COLO829 (cell line): ENCODE data around the gene MYLK.

Experiments used
- DNase-seq: peaks from one replicate; pipeline ENCODE4 v3.0.0; 2012; ENCODE audit warnings: low spot score

MYLK gene

DNA sequence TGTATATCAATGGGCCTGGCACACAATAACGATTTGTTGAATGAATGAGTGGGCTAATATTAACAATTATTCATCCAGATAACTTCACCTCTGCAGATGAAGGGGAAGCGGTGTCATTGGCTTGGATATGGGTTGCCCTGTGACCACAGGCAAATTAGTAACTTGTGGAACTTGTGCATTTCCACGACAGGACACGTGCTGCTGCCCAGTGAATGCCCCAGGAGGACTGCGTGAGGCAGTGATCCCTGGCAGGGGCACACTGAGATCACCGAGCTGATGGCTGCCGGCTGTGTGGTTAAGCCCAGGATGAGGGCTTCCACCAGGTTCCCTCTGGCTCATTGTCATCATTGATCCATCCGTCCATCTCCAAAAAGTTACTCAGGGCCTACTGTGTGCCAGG is 215.2 kb downstream of the MYLK start:
- no peak for DNase-seq

GRCh38 chr3:123667784-123668183 is 216.3 kb downstream of the MYLK start:
- no peak for DNase-seq

DNA sequence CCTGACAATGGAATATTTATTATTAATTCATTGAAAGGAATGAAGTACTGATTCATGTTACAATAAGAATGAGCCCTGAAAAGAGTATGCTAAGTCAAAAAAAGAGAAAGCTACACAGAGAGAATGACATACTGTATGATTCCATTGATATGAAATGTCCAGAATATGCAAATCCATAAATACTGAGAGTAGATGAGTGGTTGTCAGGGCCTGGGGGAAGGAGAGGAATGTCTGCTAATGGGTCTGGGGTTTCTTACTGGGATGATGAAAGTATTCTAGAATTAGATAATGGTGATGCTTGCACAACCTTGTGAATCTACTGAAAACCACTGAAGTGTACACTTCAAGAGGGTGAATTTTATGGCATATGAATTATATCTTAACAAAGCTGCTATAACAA is 219.4 kb downstream of the MYLK start:
- no peak for DNase-seq

DNA sequence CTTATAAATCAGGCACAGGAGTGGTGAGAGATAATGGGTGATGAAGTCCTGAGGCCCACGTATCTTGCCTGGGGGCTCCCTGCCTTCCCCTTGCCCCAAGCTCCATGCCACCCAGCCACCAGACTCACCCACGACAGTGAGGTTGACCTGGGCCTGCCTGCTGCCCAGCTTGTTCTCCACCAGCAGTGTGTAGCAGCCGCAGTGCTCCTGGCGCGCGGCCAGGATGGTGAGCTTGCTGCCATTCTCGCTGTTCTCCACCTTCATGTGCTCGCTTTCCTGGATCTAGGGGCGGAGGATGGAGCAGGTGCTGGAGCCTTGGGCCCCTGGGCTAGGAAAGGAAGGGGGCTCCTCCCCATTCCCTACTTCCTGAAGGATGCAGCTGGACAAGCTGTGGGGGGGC is 220.2 kb downstream of the MYLK start:
- DNase-seq: no peak

- no peak for DNase-seq
Observed at GRCh38 chr3:123661973-123662372, 222.2 kb downstream of the MYLK start.

GRCh38 chr3:123660900-123661299 is 223.2 kb downstream of the MYLK start:
- peak; percentile 82 for DNase-seq

DNA sequence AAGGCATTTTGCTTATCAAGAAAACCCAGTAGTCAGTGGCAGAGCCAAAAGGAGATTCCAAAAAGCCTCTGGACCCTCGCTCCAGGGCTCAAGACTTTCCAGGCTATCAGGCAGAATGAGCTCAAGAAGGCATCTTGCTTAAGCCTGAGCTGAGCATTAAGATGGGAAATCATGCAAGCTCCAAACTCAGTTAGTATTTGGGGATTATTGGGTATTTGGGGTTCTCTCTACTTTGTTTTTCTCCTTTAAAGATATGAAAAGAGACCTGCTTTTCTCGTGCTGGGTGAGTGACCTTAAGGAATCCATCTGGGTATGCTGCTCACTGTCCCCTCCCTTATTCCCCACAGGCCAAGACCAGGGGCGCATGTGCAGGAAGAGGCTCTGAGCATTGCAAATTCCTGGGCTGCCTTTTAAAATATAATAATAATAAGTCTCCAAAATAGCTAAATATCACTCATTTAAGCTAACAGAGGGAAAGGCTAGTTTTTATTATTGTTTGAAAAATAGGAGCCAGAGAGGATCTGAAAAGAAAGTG is 223.9 kb downstream of the MYLK start:
- DNase-seq: no peak

DNA sequence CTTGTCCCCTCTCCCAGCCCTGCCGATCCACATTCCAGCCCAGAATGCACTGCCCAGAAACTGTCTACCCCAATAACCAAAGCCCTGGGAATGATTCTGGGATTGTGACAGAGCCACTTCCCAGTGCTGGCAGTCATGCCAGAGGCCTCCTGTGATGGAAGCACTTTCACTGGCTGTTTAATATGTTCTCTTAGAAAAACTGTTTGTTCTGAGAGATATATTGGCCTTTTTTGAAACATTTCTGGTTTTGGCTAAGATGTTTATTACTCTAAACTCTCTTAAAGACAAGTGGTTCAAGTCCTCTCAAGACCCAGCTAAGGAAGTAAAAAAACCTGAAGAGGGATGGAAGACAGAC is 225.3 kb downstream of the MYLK start:
- no peak for DNase-seq

- no peak for DNase-seq
Observed at GRCh38 chr3:123658118-123658851, 225.8 kb downstream of the MYLK start.

- no peak for DNase-seq
Observed at GRCh38 chr3:123657568-123657967, 226.6 kb downstream of the MYLK start.

GRCh38 chr3:123657111-123657510 is 227.0 kb downstream of the MYLK start:
- DNase-seq: no peak

- DNase-seq: no peak
Observed at GRCh38 chr3:123656691-123657090, 227.4 kb downstream of the MYLK start.

- no peak for DNase-seq
Observed at GRCh38 chr3:123656274-123656673, 227.9 kb downstream of the MYLK start.

- DNase-seq: no peak
Observed at GRCh38 chr3:123655400-123655799, 228.7 kb downstream of the MYLK start.

DNA sequence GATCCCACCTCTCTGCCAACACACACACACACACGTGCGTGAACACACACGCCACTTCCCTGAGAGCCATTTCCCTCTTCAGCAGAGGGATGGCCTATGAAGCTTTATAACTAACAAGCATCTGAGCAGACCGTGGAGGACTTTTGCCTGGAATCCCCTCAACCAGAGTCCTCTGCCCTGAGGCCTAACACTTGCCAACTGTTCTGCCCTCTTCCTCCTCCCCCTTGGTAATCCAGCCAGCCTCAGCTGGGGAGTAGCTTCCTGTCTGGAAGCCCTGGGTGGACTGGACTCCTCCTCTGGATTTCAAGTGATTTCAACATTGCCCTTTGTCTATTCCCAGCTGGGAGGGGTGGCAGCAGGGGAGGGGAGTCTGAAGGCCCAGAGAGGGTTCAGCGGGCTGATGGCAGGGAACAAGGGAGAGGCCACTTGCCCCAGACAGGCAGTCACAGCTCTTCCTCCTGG is 230.9 kb downstream of the MYLK start:
- DNase-seq: peak; percentile 77

DNA sequence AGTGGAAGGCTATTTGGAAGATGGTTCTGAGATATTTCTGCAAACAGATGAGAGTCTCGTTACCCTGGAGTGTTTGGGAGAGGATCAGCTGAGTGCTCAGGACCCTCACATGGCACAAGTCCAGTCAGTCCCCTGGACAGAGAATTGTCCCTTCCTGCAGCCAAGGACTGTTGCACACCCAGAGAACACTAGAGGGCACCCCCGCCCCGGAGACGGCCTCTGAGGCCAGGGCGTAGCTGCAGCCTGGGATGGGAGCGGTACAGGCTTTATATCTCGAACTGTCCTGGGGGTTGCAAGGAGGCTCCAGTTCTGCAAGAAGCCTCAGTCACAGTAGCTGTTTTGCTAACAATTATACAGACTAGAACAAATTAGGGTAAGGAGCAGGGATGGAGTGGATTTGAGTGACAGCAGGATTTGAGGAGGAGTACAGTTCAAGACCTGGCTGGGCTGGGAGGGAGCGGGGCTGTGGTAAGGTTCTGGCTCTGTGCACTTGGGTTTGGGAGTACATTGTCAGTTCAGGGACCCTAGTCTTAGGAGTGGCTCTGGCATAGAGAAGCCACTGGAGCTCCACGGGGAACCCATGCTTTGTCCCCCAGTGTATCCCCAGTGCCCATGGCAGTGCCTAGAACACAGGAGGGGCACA is 231.7 kb downstream of the MYLK start:
- DNase-seq: peak; percentile 88

- no peak for DNase-seq
Observed at GRCh38 chr3:123651449-123652341, 232.4 kb downstream of the MYLK start.

- DNase-seq: no peak
Observed at GRCh38 chr3:123650101-123650500, 234.0 kb downstream of the MYLK start.

DNA sequence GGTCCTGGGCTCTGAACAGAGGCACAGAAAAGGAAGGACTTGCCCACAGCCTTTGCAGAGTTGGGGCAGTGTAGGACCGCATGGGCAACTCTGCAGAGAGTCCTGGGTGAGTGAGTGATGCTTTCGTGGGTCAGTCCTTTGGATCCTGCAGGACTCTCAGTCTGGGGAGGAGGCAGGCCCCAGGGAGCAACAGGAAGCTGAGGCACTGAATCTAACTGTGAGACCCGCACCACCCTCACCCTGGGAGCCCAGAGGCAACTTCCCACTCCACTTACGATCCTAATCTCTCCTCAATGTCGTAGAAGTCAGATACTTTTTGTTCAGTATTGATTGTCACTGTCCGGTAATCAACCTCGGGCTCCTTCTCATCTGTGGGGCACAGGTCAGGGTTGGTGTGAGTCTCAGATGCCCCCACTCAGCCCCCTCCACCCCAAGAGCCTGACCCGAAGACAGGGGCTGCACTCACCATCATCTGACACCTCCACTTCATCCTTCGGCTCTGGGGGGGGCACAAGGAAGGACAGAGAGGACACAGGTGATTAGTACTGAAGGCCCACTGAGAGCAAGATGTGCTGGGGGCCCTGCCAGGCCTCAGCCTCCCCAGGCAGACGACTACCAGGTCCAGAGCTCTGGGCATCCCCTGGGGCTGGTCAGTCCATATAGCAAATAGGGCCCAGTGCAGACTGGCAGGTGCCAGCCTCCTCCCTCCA is 235.3 kb downstream of the MYLK start:
- DNase-seq: no peak

GRCh38 chr3:123644358-123644757 is 239.8 kb downstream of the MYLK start:
- DNase-seq: no peak

DNA sequence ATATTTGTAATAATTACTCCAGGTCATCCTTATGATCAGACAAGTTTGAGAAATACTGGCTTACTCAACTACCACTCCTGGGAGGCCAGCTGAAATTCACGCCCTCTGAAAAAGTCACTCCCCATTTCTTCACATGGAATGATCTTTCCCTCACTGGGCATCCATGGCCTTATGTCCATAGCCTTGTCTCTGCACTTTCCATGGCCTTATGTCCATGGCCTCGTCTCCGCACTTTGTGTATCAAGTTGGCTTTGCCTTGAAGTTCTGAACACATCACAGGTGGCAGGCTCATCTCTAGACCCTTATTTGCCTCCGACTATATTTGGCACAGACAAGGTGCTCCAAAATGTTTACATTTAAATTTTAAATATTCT is 241.2 kb downstream of the MYLK start:
- no peak for DNase-seq
